HG03469 (cell line): ENCODE data around the gene CDIPT.

Source experiments
- ATAC-seq: cut with Tn5 transposase; IDR thresholded peaks from one replicate; pipeline ENCODE4 v1.9.1; 2021; ENCODE audit warnings: mild to moderate bottlenecking, moderate library complexity, moderate number of reproducible peaks; ENCODE audit not compliant: unreplicated experiment

Gene CDIPT

GRCh38 chr16:29811896-29812665, 50.9 kb downstream of the CDIPT start, which contains the start of gene PRRT2:
Gene PRRT2 (plus strand): TSS chr16:29812193. CDS start chr16:29813055, 862 bp downstream.
- ATAC-seq: no peak

- ATAC-seq: no peak
Measured at GRCh38 chr16:29811170-29811895, 51.7 kb downstream of the CDIPT start.

GRCh38 chr16:29810699-29811169, 52.3 kb downstream of the CDIPT start:
- no peak for ATAC-seq

GRCh38 chr16:29809850-29810698, 53.0 kb downstream of the CDIPT start:
- ATAC-seq: no peak

GRCh38 chr16:29809031-29809747, 53.8 kb downstream of the CDIPT start:
- no peak for ATAC-seq
